AG04449 (cell line): Measurements from ENCODE around the gene MYLK4.

Experiments
- CTCF ChIA-PET: fragments of 350-600 bp; formaldehyde crosslinking; extraction: SDS; loops from one replicate; lab custom pipeline; 2021; ENCODE audit warnings: antibody characterized with exemption; lab: Yijun Ruan, JAX
- POLR2A ChIA-PET: fragments of 400-600, 350-600 bp; formaldehyde crosslinking; extraction: SDS; loops from one replicate; lab custom pipeline; 2020; ENCODE audit warnings: antibody characterized with exemption, inconsistent platforms; lab: Yijun Ruan, JAX
- DNase-seq: peaks from one replicate; pipeline ENCODE4 v3.0.0-alpha.2; 2010; ENCODE audit warnings: low read depth, low spot score
- H3K4me3 ChIP-seq: 2 replicates; pipeline ENCODE4 v1.5.1; 2011; ENCODE audit warnings: low read depth, mild to moderate bottlenecking, control low read depth, low read length
- CTCF ChIP-seq: IDR thresholded peaks from one replicate; pipeline ENCODE4 v1.5.1; 2011; ENCODE audit warnings: mild to moderate bottlenecking, moderate library complexity, low read length, control low read depth, inconsistent platforms; ENCODE audit not compliant: insufficient read depth; ENCODE audit errors: missing control alignments

MYLK4 gene

GRCh38 chr6:2766767-2767656 is 16.3 kb upstream of the MYLK4 start:
- CTCF ChIA-PET = interaction anchor here (0.6 to 13.8 kb wide), 12 partner anchors 9 to 1170 kb away, joined by 3 to 189 read pairs (median 4); partner anchors contain the start of gene MYLK4
- DNase-seq = no peak
- H3K4me3 ChIP-seq = peak overlapping the region; percentile 83
- POLR2A ChIA-PET = no interaction called here
- no peak for TF ChIP-seq CTCF

GRCh38 chr6:2765896-2766766 is 15.4 kb upstream of the MYLK4 start:
- H3K4me3 ChIP-seq = peak overlapping the region; percentile 83
- TF ChIP-seq CTCF = no peak
- POLR2A ChIA-PET = interaction anchor here (0.5 to 1.4 kb wide), 4 partner anchors 8 to 1141 kb away, joined by 3 to 6 read pairs (median 4); no protein-coding TSS in a partner anchor
- CTCF ChIA-PET = interaction anchor here (0.6 to 13.8 kb wide), 16 partner anchors 8 to 1169 kb away, joined by 3 to 189 read pairs (median 3); partner anchors contain the start of gene MYLK4
- no peak for DNase-seq

- CTCF ChIA-PET = interaction anchor here (0.6 to 13.8 kb wide), 11 partner anchors 8 to 1167 kb away, joined by 3 to 189 read pairs (median 4); partner anchors contain the start of gene MYLK4
Measured at GRCh38 chr6:2765166-2765895, 14.6 kb upstream of the MYLK4 start, which contains the start of gene WRNIP1. Gene WRNIP1, plus strand, starts transcription at chr6:2765393. Its CDS starts 230 bp downstream, at chr6:2765623.

GRCh38 chr6:2764610-2765165 is 14.0 kb upstream of the MYLK4 start:
- peak; percentile 40 for DNase-seq
- CTCF ChIA-PET = interaction anchor here (0.7 to 13.8 kb wide), 11 partner anchors 9 to 137 kb away, joined by 3 to 189 read pairs (median 4); partner anchors contain the start of gene MYLK4
- TF ChIP-seq CTCF = no peak

More at GRCh38 chr6:2765166-2765895, 14.6 kb upstream of the MYLK4 start, which contains the start of gene WRNIP1:
- H3K4me3 ChIP-seq = peak within 1 kb of the TSS; percentile 83
- peak; percentile 92 for DNase-seq
- POLR2A ChIA-PET = interaction anchor here (0.6 to 1.4 kb wide), 3 partner anchors 8 to 224 kb away, joined by 3 to 4 read pairs (median 3); no protein-coding TSS in a partner anchor
- TF ChIP-seq CTCF = peak; percentile 73

GRCh38 chr6:2763876-2764540 is 13.3 kb upstream of the MYLK4 start:
- peak overlapping the region; percentile 62 for H3K4me3 ChIP-seq
- ChIA-PET CTCF (interaction anchor here (1.0 to 13.8 kb wide), 6 partner anchors 10 to 1240 kb away, joined by 3 to 189 read pairs (median 5); partner anchors contain the start of gene MYLK4), POLR2A (no interaction called here)
- no peak for DNase-seq
- no peak for TF ChIP-seq CTCF

More at GRCh38 chr6:2764610-2765165, 14.0 kb upstream of the MYLK4 start:
- POLR2A ChIA-PET = interaction anchor here (1.3 kb wide), 1 partner anchor 24 kb away, joined by 3 read pairs; no protein-coding TSS in a partner anchor
- H3K4me3 ChIP-seq = peak overlapping the region; percentile 62
